ENCODE measurements around the gene ISLR2. TPM values are rescaled to one million over a fixed set of nuclear protein-coding genes. Genes with fewer than 3 reads are reported as not detected.

ISLR2 gene
- total RNA-seq, 1 donor from 2014 or later, result not detected

GRCh38 chr15:74179101-74179841 lies 48.9 kb downstream of the ISLR2 start:
- Histone ChIP-seq H3K4me1 (peaks cover 6% of the 10 kb centered on the region), H3K9ac (no peak overlapping the region), H3K9me3 (ENCODE audit: low read depth) (no peaks in the 10 kb centered on the region), H4K20me1 (ENCODE audit: low read depth) (no peaks in the 10 kb centered on the region), H3K27ac (no peak overlapping the region), H3K4me3 (no peak overlapping the region), H2AFZ (replicated peaks) (no peak overlapping the region), H3K4me2 (no peak overlapping the region), H3K79me2 (ENCODE audit: low read depth) (no peaks in the 10 kb centered on the region), H3K36me3 (no peaks in the 10 kb centered on the region), H3K27me3 (no peaks in the 10 kb centered on the region), H3F3A (ENCODE audit: low read depth) (no peaks in the 10 kb centered on the region)
- no peaks in the 10 kb centered on the region for H3K36me3 Mint-ChIP-seq
- H3K9me3 Mint-ChIP-seq, result no peaks in the 10 kb centered on the region
- TF ChIP-seq EZH2 (IDR thresholded peaks at IDR 0.05) (no peak), EZH2phosphoT487 (IDR thresholded peaks at IDR 0.05) (no peak), CTCF (IDR thresholded peaks at IDR 0.05) (no peak)
- H3K27me3 Mint-ChIP-seq (ENCODE audit: insufficient read depth, low read depth), result peaks cover 9% of the 10 kb centered on the region
- H3K27ac Mint-ChIP-seq, result peak overlapping the region; percentile 1
- H3K4me1 Mint-ChIP-seq, result peaks cover 37% of the 10 kb centered on the region
- no peak overlapping the region for H3K4me3 Mint-ChIP-seq
- no peak for DNase-seq (ENCODE audit: low spot score)

GRCh38 chr15:74179983-74180880 lies 49.8 kb downstream of the ISLR2 start:
- Histone ChIP-seq H3K4me1 (peaks cover 6% of the 10 kb centered on the region), H3K36me3 (no peaks in the 10 kb centered on the region), H3K27ac (no peak overlapping the region), H3K79me2 (ENCODE audit: low read depth) (no peaks in the 10 kb centered on the region), H3K9ac (no peak overlapping the region), H3K4me2 (no peak overlapping the region), H3K9me3 (ENCODE audit: low read depth) (no peaks in the 10 kb centered on the region), H3K27me3 (no peaks in the 10 kb centered on the region), H3K4me3 (no peak overlapping the region), H3F3A (ENCODE audit: low read depth) (no peaks in the 10 kb centered on the region), H4K20me1 (ENCODE audit: low read depth) (no peaks in the 10 kb centered on the region), H2AFZ (replicated peaks) (no peak overlapping the region)
- Mint-ChIP-seq H3K9me3 (no peaks in the 10 kb centered on the region), H3K27ac (peak overlapping the region; percentile 63), H3K4me3 (no peak overlapping the region), H3K36me3 (no peaks in the 10 kb centered on the region), H3K27me3 (ENCODE audit: insufficient read depth, low read depth) (peaks cover 9% of the 10 kb centered on the region), H3K4me1 (peaks cover 32% of the 10 kb centered on the region)
- TF ChIP-seq EZH2phosphoT487 (IDR thresholded peaks at IDR 0.05) (no peak), EZH2 (IDR thresholded peaks at IDR 0.05) (no peak), CTCF (IDR thresholded peaks at IDR 0.05) (no peak)
- no peak for DNase-seq (ENCODE audit: low spot score)

DNA sequence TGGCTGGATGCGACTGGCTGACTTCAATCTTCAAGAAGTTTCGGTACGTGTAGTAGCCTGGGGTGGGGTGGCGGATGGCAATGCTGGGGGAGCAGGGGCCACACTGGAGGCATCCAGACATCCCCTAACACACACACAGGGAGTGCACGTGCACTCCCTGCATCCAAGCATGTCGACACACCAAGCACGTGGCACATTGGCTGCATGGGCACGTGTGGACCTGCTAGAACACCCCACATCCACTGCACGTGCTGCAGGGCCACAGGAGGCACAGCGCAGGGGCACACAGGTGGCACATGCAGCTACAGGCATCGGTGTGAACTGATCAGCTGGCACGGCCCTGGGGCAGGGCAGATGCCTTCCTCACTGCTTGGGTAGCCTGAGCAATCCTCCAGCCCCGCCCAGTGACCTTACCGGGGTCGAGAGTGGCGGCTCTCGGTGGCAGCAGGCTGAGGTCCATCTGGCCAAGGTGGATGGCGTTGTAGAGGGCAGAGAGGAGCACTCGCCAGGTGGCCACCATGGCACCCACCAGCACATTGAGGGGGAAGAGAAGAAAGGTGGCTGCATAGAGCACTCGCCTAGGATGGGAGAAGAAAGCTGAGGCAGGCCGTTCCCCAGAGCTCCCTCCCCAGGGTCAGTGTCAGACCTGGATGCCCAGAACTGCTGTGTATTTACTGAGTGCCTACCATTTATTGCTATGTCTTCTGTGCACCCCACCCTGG lies 50.7 kb downstream of the ISLR2 start:
- Mint-ChIP-seq H3K4me1 (peaks cover 30% of the 10 kb centered on the region), H3K9me3 (no peaks in the 10 kb centered on the region), H3K36me3 (no peaks in the 10 kb centered on the region), H3K27ac (peak overlapping the region; percentile 63), H3K4me3 (no peak overlapping the region), H3K27me3 (ENCODE audit: insufficient read depth, low read depth) (peaks cover 8% of the 10 kb centered on the region)
- H3K27me3 ChIP-seq, result no peaks in the 10 kb centered on the region
- no peak overlapping the region for H3K27ac ChIP-seq
- no peaks in the 10 kb centered on the region for H3F3A ChIP-seq (ENCODE audit: low read depth)
- H4K20me1 ChIP-seq (ENCODE audit: low read depth), result no peaks in the 10 kb centered on the region
- no peak overlapping the region for H3K4me3 ChIP-seq
- no peaks in the 10 kb centered on the region for H3K79me2 ChIP-seq (ENCODE audit: low read depth)
- H3K9ac ChIP-seq, result no peak overlapping the region
- no peak for DNase-seq (ENCODE audit: low spot score)
- peaks cover 6% of the 10 kb centered on the region for H3K4me1 ChIP-seq
- H3K4me2 ChIP-seq, result no peak overlapping the region
- no peaks in the 10 kb centered on the region for H3K36me3 ChIP-seq
- no peak overlapping the region for H2AFZ ChIP-seq (replicated peaks)
- H3K9me3 ChIP-seq (ENCODE audit: low read depth), result no peaks in the 10 kb centered on the region
- no peak for TF ChIP-seq EZH2 (IDR thresholded peaks at IDR 0.05)
- TF ChIP-seq EZH2phosphoT487 (IDR thresholded peaks at IDR 0.05), result no peak
- no peak for TF ChIP-seq CTCF (IDR thresholded peaks at IDR 0.05)

All from neural progenitor cell (in vitro differentiated cells).